Osteocyte (in vitro differentiated cells): ENCODE results near the gene CCDC88C. TPM values are rescaled to one million over a fixed set of nuclear protein-coding genes. Genes with fewer than 3 reads are reported as not detected.

Source experiments
- DNase-seq: peaks from one replicate; pipeline ENCODE4 v3.0.0; 2021; ENCODE audit warnings: mixed read lengths; ENCODE audit not compliant: unreplicated experiment; ENCODE audit errors: extremely low spot score
- H3K27ac Mint-ChIP-seq: one replicate; pipeline ENCODE4 v1.8.0; 2021; ENCODE audit warnings: mild to moderate bottlenecking, mixed read lengths; ENCODE audit not compliant: unreplicated experiment
- H3K27me3 Mint-ChIP-seq: one replicate; pipeline ENCODE4 v1.8.0; 2021; ENCODE audit warnings: mixed read lengths; ENCODE audit not compliant: unreplicated experiment
- H3K36me3 Mint-ChIP-seq: one replicate; pipeline ENCODE4 v1.8.0; 2021; ENCODE audit warnings: mixed read lengths; ENCODE audit not compliant: unreplicated experiment
- H3K4me1 Mint-ChIP-seq: one replicate; pipeline ENCODE4 v1.8.0; 2021; ENCODE audit warnings: mixed read lengths; ENCODE audit not compliant: unreplicated experiment
- H3K4me3 Mint-ChIP-seq: one replicate; pipeline ENCODE4 v1.8.0; 2021; ENCODE audit warnings: mild to moderate bottlenecking, moderate library complexity, mixed read lengths; ENCODE audit not compliant: unreplicated experiment
- H3K9me3 Mint-ChIP-seq: one replicate; pipeline ENCODE4 v1.8.0; 2021; ENCODE audit warnings: mixed read lengths; ENCODE audit not compliant: unreplicated experiment
- total RNA-seq: library from RNA; stranded (reverse); gene quantifications from 2 replicates; pipeline ENCODE4 v1.2.1, GENCODE V29; 2021
- TF ChIP-seq, protein P1 (sequence below): fragments of 200-600 bp; sonication (generic); IDR thresholded peaks from 2 replicates; pipeline ENCODE4 v1.5.0; 2021; ENCODE audit warnings: antibody characterized with exemption, mild to moderate bottlenecking, moderate library complexity

Gene CCDC88C
- total RNA-seq, 1 donor from 2014 or later, result 1.4 TPM

DNA sequence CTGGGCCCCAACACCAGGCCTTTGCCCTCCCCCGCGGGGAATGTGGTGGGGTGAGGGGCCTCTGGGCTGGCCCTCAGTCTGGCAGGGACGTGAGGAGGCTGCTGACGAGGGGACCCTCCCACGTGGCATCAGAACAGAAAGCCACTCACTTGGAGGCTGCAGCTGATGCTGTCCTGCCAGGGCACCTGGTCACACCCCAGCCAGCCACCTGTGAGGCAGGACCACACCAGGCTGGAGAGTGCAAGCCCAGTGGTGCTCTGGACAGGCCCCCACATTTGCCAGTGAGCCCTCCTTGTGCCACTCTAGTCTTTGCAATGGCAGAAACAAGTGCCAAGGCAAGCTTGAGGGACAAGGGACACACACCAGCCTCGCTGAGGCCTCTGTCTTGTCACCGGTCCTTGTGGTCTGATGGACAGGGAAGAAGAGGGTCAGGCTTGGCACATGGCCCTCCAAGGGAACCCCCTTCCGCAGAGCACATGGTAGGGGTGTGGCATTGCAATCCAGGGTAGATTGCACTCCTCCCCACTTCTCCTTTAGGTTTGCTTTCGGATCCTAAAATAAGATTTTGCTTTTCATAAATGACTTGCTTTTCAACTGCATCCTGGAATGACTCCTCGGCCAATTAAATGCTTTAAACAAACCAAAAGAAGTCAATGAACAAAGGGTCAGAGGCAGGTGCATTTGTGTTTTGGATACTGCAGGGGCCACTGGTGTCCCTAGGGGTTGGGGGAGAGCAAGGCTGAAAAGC lies 53.7 kb downstream of the CCDC88C start:
- no peaks in the 10 kb centered on the region for H3K27me3 Mint-ChIP-seq
- TF ChIP-seq, protein P1, sequence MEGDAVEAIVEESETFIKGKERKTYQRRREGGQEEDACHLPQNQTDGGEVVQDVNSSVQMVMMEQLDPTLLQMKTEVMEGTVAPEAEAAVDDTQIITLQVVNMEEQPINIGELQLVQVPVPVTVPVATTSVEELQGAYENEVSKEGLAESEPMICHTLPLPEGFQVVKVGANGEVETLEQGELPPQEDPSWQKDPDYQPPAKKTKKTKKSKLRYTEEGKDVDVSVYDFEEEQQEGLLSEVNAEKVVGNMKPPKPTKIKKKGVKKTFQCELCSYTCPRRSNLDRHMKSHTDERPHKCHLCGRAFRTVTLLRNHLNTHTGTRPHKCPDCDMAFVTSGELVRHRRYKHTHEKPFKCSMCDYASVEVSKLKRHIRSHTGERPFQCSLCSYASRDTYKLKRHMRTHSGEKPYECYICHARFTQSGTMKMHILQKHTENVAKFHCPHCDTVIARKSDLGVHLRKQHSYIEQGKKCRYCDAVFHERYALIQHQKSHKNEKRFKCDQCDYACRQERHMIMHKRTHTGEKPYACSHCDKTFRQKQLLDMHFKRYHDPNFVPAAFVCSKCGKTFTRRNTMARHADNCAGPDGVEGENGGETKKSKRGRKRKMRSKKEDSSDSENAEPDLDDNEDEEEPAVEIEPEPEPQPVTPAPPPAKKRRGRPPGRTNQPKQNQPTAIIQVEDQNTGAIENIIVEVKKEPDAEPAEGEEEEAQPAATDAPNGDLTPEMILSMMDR, result no peak
- no peaks in the 10 kb centered on the region for H3K36me3 Mint-ChIP-seq
- no peaks in the 10 kb centered on the region for H3K4me1 Mint-ChIP-seq
- H3K27ac Mint-ChIP-seq, result no peak overlapping the region
- H3K9me3 Mint-ChIP-seq, result no peaks in the 10 kb centered on the region
- DNase-seq, result no peak
- H3K4me3 Mint-ChIP-seq, result no peak overlapping the region

GRCh38 chr14:91361233-91361811 lies 56.3 kb downstream of the CCDC88C start:
- Mint-ChIP-seq H3K9me3 (no peaks in the 10 kb centered on the region), H3K27me3 (no peaks in the 10 kb centered on the region), H3K36me3 (no peaks in the 10 kb centered on the region), H3K4me1 (no peaks in the 10 kb centered on the region), H3K27ac (no peak overlapping the region), H3K4me3 (no peak overlapping the region)
- DNase-seq, result no peak
- TF ChIP-seq, protein P1, result no peak

DNA sequence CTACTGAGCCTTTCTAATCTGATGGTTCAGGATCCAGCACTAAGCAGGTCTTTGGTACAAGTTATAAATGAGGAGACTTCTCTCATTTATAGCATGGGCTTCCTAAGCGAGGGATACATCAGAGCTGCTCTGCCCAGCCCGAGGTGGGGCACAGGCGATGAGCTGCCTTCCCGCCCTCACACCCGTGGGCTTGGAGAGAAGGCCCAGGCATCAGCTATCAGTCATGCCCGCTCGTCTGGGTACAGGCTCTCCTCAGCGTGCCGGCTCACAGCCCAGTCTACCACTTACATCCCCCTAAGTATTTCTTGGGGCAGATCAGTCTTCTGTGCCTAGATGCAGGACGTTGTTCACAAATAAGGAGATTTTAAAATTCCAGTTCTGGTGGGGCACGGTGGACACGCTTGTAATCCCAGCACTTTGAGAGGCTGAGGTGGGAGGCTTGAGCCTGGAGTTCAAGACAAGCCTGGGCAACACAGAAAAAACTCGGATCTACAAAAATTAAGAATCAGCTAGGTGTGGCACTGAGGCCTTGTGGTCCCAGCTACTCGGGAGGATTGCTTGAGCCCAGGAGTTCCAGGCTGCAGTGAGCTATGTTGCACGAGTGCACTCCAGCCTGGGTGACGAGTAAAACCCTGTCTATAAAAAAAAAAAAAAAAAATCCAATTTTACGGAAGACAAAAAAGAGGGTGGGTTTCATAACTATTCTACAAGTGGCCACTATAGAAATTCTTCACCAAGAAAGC lies 57.0 kb downstream of the CCDC88C start:
- H3K4me1 Mint-ChIP-seq, result no peaks in the 10 kb centered on the region
- DNase-seq, result no peak

DNA sequence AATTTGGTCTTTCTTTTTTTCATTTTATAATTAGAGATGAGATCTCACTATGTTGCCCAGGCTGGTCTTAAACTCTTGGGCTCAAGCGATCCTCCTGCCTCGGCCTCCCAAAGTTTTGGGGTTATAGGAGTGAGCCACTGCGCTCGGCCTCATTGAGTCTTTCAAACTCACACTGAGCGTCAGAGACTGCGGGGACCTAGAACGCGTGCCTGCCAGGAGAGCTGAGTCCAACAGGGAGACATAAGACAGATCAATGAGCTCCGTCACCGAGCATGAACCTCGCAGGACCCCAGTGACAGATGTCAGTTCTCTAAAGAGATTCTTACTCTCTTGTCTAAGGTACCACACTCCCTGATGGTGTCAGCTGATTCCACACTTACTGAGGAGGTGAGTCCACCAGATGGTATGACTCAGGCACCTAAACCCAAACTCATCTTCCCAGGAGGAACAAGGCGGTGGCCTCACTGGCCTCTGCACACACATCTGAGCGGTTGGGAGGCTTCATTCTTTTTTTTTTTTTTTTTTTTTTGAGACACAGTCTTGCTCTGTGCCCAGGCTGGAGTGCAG lies 58.9 kb downstream of the CCDC88C start:
- Mint-ChIP-seq H3K4me1 (no peaks in the 10 kb centered on the region), H3K9me3 (no peaks in the 10 kb centered on the region), H3K4me3 (no peak overlapping the region), H3K27me3 (no peaks in the 10 kb centered on the region), H3K27ac (no peak overlapping the region), H3K36me3 (no peaks in the 10 kb centered on the region)
- DNase-seq, result no peak
- TF ChIP-seq, protein P1, result no peak

More for the DNA sequence above, 57.0 kb downstream of the CCDC88C start:
- no peaks in the 10 kb centered on the region for H3K27me3 Mint-ChIP-seq
- TF ChIP-seq, protein P1, result no peak
- H3K4me3 Mint-ChIP-seq, result no peak overlapping the region
- no peaks in the 10 kb centered on the region for H3K36me3 Mint-ChIP-seq
- no peak overlapping the region for H3K27ac Mint-ChIP-seq
- H3K9me3 Mint-ChIP-seq, result no peaks in the 10 kb centered on the region

DNA sequence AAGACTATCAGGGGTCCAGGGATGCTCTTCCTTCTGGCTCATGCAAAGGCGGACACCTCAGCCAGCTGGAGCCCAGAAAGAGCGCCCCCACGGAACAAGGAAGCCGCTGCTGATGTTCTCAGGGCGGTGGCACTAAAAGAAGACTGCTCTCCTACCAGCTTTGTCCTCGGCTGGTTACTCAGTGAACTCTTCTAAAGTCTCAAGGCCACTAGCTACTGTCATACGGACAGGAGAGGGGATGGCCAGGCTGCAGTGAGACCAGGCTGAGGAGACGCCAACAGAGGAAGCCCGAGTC lies 59.6 kb downstream of the CCDC88C start:
- Mint-ChIP-seq H3K4me1 (no peaks in the 10 kb centered on the region), H3K36me3 (no peaks in the 10 kb centered on the region), H3K27ac (no peak overlapping the region), H3K4me3 (no peak overlapping the region), H3K9me3 (no peaks in the 10 kb centered on the region), H3K27me3 (no peaks in the 10 kb centered on the region)
- TF ChIP-seq, protein P1, result no peak
- DNase-seq, result no peak
